ENCODE results near the gene ITSN1.
A peak's percentile ranks its signal among the peaks of the same experiment; 100 is the strongest.

ITSN1 gene

GRCh38 chr21:33869873-33870272, 227.6 kb downstream of the ITSN1 start:
- DNase-seq, result no peak

DNA sequence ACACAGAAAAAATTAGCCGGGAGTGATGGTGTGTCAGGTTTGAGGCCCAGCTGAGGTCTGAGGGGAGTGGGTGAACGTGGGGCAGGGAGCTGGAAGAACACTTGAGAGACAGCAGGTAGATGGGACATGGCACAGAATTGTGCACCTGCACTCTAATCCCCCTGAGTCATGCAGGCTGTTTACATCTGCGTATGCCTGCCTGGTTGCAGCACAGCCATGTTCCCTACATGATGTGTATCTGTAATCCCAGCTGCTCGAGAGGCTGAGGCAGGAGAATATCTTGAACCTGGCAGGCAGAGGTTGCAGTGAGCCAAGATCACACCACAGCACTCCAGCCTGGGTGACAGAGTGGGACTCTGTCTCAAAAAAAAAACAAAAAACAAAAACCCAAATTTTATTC, 228.5 kb downstream of the ITSN1 start:
- no peak for DNase-seq

GRCh38 chr21:33871171-33871570, 228.9 kb downstream of the ITSN1 start:
- DNase-seq, result no peak

DNA sequence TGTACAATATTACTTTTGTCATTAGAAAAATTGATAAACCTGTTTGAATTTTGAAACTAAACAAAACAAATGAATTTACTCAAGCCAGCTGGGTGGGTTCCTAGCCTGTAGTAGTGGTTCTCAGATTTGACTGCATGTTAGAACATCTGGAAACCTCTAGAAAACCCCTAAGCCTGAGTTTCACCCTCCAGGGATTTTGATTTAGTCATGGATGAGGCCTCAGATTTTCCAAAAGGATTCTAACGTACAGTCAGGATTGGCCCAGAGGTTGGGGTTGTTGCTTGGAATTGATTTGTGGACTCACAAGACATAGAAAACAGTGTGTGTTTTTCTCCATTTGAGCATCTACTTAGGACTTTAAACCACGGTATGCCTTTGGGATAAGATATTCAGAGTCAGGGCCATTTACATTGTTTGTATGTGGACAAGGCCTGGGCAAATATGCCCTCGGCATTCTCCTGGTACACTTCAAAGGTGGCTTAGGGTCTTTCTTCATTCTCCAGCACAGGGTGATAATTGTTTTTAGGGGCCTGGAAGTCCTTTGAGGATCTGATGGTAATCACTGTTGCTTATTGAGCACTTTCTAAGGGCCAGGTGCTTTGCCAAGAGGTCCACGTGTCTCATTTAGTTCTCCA, 230.7 kb downstream of the ITSN1 start:
- no peak for DNase-seq

- DNase-seq, result no peak
Measured at GRCh38 chr21:33874161-33874560, 231.9 kb downstream of the ITSN1 start.

DNA sequence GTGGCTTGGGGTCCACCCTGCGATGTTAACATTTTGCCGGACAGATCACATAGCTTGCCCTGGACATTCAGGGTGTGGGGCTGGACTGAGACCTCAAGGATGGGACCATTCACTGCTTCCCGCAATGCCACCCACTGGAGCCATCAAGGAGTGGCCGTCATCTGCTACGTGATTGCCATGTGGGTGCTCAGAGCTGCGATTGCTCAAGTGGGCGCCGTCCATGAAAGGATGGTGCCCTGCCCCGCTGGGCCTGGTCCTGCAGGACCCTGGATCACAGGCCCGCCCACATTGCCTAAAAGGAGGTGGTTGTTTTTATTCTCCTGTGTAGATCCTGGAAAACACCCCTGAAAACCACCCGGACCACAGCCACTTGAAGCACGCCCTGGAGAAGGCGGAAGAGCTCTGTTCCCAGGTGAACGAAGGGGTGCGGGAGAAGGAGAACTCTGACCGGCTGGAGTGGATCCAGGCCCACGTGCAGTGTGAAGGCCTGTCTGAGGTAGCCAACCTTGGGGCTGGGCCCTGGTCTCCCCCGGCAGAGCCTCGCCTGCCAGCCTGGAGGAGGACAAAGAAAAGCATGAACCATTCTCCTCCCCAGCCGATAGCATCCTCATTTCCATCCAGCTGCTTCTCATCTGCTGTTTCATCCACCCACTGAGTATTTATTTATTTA, 232.9 kb downstream of the ITSN1 start:
- no peak for DNase-seq

- DNase-seq, result no peak
Measured at GRCh38 chr21:33878824-33879223, 236.5 kb downstream of the ITSN1 start.

GRCh38 chr21:33880626-33881025, 238.3 kb downstream of the ITSN1 start:
- DNase-seq, result no peak

GRCh38 chr21:33881689-33882440, 239.6 kb downstream of the ITSN1 start:
- no peak for DNase-seq

DNA sequence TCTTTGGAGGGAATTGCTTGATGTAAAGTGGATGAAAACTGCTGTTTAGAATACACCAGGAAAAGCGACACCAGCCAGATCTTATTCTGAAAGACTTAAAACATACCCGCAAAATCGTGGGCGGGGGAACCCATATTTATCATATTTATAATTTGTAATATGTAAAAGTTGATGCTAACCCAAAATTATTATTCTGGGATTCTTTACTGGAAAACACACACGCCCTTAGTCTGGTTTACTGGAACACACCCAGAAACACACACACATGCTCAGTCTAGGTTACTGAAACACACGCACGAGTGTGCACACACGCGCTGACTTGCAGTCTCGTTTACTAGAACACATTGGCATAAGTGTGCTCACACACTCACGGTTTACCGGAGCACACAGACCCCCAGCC, 240.8 kb downstream of the ITSN1 start:
- no peak for DNase-seq

DNA sequence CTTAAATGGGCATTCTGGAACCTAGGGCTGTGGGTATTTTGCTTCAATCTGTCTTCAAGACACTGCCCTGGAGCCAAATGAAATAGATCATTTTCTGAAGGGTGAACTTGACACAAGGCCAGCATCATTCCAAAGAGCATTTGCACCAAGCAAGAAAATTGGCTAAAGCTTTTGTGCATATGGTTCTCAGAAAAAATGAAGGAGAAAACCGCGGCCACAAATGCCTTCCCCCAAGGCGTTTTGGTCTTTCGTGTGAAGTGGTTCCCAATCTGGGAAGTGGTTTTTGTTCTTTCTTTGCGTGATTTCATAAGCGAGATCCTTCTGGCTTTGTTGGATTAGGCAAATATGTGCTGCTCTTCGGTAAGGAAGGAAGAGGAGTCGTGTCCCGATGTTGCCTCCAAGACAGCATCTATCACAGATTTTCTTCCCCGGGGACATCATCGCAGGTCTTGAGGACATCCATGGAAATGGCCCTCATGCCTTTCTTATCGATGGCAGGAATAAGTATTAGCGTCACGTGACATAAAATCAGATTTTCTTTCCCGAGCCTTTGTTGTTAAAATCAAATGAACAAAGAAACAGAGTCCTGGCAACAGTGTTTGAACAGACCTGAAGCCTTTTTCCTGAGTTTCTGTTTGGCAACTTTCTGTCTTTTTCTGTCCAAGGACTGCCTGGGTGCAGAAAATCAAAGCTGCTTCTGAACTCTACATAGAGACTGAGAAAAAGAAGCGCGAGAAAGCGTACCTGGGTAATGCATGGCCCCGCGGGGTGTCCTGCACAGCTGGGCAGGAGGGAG, 242.3 kb downstream of the ITSN1 start:
- no peak for DNase-seq

DNA sequence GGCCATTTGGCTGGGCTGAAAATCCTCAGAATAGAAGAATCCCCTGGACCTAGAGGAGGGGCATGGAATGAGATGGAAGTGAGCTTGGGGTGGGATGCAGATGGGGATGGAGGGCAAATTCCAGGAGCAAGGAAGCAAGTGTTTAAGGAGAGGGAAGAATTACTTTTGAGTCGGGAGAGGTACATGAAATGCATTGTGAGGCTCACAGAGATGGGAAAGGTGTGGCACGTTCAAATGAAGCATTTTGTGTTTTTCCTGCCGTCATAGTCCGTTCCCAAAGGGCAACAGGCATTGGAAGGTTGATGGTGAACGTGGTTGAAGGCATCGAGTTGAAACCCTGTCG, 242.8 kb downstream of the ITSN1 start:
- no peak for DNase-seq

- no peak for DNase-seq
Measured at GRCh38 chr21:33886321-33886720, 244.0 kb downstream of the ITSN1 start.

DNA sequence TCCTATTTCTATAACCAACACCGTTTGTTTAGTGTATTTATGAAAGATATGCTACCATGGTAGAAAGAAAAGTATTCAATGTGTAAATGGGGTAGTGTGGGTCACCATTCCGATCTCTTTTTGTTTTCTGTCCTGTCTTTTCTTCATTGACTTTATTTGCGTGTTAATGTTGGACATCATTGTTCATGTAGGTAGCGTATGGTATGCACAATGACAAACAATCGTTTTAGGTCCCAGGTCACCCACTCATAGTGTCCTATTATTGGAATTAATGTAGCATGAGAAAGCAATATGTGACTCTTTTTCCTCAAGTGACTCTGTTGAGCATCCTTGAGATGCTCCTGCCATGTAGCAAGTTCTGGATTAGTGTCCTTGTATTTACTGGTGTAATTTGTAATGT, 247.9 kb downstream of the ITSN1 start:
- no peak for DNase-seq

- DNase-seq, result no peak
Measured at GRCh38 chr21:33892853-33893252, 250.6 kb downstream of the ITSN1 start.

- DNase-seq, result no peak
Measured at GRCh38 chr21:33893917-33894316, 251.6 kb downstream of the ITSN1 start.

DNA sequence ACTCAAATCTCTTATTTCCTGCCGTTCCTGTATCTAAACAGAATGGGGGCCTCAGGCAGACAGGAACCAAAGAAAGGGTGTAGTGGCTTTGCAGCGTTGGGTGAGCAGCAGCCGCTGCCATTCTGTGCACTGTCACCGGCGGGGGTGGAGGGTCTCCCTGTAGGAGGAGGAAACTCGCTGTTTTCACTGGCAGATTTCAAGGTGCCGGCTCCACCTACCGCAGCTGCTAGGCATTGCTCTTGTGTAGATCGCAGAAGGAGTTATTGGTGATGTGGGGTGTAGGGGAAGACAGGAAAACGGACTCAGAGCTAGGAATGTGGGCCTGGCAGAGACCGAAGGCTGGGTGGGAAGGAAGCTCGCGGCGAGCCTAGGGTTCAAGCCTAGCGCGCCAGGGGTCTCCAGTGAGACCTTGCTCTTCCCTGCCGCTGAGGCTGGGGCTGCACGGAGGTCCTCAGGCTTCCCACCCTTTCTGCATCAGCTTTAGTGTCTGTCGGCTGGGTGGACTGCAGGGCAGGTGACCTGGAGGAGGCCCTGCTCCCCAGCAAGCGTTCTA, 252.5 kb downstream of the ITSN1 start:
- DNase-seq, result peak; percentile 68

DNA sequence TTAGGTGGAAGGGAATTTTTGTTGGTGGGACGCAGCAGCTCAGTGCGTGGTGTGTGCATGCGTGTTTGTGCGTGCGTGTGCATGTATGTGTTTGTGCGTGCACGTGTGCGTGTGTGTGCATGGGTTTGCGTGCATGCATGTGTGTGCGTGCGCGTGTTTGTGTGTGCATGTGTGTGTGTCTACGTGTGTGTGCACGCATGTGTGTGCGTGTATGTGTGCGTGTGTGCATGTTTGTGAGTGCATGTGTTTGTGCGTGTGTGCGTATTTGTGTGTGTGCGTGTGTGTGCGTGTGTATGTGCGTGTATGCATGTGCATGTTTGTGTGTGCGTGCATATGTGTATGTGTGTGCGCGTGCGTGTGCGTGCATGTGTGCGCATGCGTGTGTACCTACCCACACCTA, 253.1 kb downstream of the ITSN1 start:
- DNase-seq, result no peak

DNA sequence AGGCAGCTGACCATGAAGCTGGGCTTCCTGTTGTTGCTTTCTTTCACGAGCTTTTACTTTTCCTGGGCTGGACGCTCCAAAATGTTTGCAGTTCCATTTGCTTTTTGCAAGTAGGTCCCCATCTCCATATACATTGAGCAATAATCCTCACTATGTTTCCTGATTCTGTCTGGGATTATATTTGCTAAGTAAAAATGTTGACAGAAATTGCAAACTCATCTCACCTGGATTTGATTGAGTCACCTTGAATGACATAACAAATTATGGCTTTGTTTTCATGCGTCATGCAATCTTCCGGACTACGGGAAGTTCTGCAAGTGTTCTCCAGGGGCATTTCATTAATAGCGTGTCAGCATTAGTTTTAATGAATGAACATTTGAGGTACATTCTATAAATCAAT, 254.4 kb downstream of the ITSN1 start:
- no peak for DNase-seq

- no peak for DNase-seq
Measured at GRCh38 chr21:33897098-33897497, 254.8 kb downstream of the ITSN1 start.

GRCh38 chr21:33897739-33898138, 255.4 kb downstream of the ITSN1 start:
- no peak for DNase-seq

GRCh38 chr21:33898586-33898985, 256.3 kb downstream of the ITSN1 start:
- DNase-seq, result no peak

GRCh38 chr21:33899199-33899598, 256.9 kb downstream of the ITSN1 start:
- no peak for DNase-seq
